Esophagus (tissue), 2 donors: ENCODE measurements around the gene WNT4. TPM values are rescaled to one million over a fixed set of nuclear protein-coding genes. Genes with fewer than 3 reads are reported as not detected.

Experiments
- H3K27ac ChIP-seq, 2 donors: one replicate each; pipeline ENCODE4 v1.5.1; 2013; ENCODE audit warnings: low read depth in 2 of 2, mild to moderate bottlenecking in 2 of 2, inconsistent platforms in 1 of 2, low read length in 1 of 2, moderate library complexity in 1 of 2
- H3K27me3 ChIP-seq, 2 donors: one replicate each; pipeline ENCODE4 v1.6.1; 2013; ENCODE audit warnings: low read length in 2 of 2, control low read depth in 1 of 2, mild to moderate bottlenecking in 1 of 2; ENCODE audit not compliant: insufficient read depth in 2 of 2, control insufficient read depth in 1 of 2
- H3K36me3 ChIP-seq, 2 donors: one replicate each; pipeline ENCODE4 v1.6.1; 2013; ENCODE audit warnings: low read length in 1 of 2; ENCODE audit not compliant: control insufficient read depth in 2 of 2, insufficient read depth in 2 of 2
- H3K4me1 ChIP-seq, 2 donors: one replicate each; pipeline ENCODE4 v1.6.1; 2013; ENCODE audit warnings: low read length in 1 of 2; ENCODE audit not compliant: control insufficient read depth in 2 of 2, insufficient read depth in 2 of 2
- H3K4me3 ChIP-seq, 2 donors: one replicate each; pipeline ENCODE4 v1.5.1; 2013; ENCODE audit warnings: low read length in 2 of 2, mild to moderate bottlenecking in 2 of 2, low read depth in 1 of 2, moderate library complexity in 1 of 2
- H3K9me3 ChIP-seq, 2 donors: one replicate each; pipeline ENCODE4 v1.6.1; 2013; ENCODE audit warnings: mild to moderate bottlenecking in 2 of 2, low read depth in 1 of 2, low read length in 1 of 2, moderate library complexity in 1 of 2; ENCODE audit not compliant: control insufficient read depth in 2 of 2, insufficient read depth in 1 of 2
- WGBS, 2 donors: extraction: QIAGEN DNeasy Blood & Tissue Kit; methylation state at CpG; one replicate each; pipeline ENCODE4 v1.1.7; 2013; 5-methylcytosine and 5-hydroxymethylcytosine counted together
- polyA plus RNA-seq, 2 donors: library from polyadenylated mRNA; stranded (reverse); fragments of 200-250 nt; gene quantifications; one replicate each; pipeline ENCODE4 v1.2.3, GENCODE V29; 2013
- donor health status: healthy with polysubstance abuse.
- donor health status: Bipolar disorder and iron deficiency.

WNT4 gene
- polyA plus RNA-seq: 10 to 100 TPM in 1 of 2 donors, 1 to 10 TPM in 1; 9.4 to 15.6 TPM

DNA sequence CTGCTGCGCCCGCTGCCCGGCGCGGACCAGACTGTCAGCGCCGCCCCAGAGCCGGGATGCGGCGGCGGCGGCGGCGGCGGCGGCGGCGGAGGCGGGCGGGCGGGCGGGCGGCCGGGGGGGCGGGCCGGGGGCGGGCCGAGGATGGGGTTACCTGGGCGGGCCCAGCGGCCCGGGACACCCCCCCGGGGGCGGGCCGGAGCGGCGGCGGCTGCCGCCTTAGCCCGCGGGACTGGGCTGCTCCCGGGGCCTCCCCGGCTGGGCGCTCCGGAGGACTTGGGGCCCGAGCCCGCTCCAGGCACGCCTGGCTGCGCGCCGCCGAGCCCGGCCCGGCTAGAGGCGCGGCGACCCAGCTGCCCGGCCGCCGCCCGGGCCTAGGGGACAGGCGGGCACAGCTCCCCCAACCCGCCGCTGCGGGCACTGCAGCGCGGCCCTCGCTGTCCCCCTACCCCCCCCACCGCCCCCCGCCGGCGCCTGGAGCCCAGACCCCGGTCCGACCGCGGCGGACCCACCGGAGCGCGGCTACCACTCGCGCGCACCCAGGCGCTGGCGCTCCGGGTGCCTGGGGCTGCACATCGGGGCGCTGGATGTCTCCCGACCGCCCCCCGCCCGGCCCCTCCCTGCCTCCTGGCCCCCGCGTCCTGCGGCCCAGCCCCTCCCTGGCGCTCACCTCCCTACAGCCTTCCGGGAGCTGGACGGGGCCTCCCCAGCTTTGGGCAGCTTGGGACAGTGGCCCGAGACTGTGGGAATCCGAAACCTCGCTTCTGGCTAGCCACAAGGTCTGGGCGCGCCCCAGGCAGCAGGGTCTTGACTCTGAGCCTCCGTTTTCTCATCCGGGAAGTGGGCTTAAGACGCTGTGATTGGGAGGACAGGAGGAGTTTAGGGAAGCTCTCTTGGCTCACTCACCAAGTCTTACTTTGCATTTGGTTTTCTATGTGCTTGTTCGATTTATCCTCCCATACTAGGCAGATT, at the start of gene WNT4:
TSS of gene WNT4 (minus strand) at position 33 of the 969 bp plus-strand sequence. CDS start 175 bp downstream, outside the sequence.
- Histone ChIP-seq H3K36me3 (peaks cover 0 to 2% of the 10 kb centered on the region in 2 donors), H3K4me3 (peak within 1 kb of the TSS; percentile 53 to 69), H3K27ac (peak within 1 kb of the TSS; percentile 72 to 92), H3K9me3 (no peaks in the 10 kb centered on the region), H3K4me1 (peaks cover 5 to 29% of the 10 kb centered on the region in 2 donors), H3K27me3 (peaks cover 0 to 3% of the 10 kb centered on the region in 2 donors)
- 2 to 4% methylated on average over 49 to 106 of the region's 106 CpGs for WGBS, 2 donors

DNA sequence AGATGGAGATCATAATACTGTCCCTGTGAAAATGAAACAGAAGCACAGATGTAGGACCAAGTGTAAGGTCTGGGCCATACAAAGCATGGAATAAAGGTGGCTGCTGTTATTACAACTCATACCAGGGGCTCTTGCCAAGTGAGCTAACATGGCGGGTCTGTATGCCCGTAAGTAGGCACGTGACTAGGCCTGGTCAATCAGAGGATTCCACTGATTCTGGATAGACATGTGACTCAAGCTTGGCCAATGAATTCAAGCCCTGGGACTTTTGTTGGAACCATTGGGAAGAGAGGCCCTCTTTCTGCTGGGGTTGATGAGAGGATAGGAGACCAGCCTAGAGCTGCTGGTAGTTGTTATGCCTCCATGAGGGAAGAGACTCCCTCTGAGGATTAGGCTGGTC, 47.8 kb upstream of the WNT4 start:
- WGBS, 2 donors: 89 to 96% methylated on average over 3 of the region's 3 CpGs
- Histone ChIP-seq H3K4me3 (no peak overlapping the region), H3K4me1 (no peaks in the 10 kb centered on the region), H3K36me3 (no peaks in the 10 kb centered on the region), H3K9me3 (no peaks in the 10 kb centered on the region), H3K27me3 (no peaks in the 10 kb centered on the region), H3K27ac (no peak overlapping the region)

DNA sequence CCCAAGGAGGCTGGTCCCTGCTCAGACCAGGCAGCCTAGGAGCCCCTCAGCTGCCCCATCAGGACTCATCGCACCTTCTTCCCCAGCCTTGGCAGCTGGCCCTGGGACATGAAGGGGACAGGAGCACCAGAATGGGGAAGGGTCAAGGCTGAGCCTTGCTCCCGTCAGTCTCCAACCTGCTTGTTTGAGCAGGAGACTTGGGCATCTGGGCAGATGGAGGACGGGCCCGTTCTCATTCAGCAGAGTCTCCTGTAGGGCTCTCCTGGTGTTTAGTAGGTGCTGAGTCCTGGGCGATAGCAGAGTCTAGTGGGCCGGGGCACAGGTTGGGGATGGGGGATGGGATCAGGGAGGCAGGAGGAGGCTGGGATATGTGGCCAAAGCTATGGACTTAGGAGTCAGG, 47.4 kb upstream of the WNT4 start:
- Histone ChIP-seq H3K9me3 (no peaks in the 10 kb centered on the region), H3K27me3 (no peaks in the 10 kb centered on the region)
- WGBS, 2 donors: 96% methylated on average over 6 of the region's 6 CpGs

DNA sequence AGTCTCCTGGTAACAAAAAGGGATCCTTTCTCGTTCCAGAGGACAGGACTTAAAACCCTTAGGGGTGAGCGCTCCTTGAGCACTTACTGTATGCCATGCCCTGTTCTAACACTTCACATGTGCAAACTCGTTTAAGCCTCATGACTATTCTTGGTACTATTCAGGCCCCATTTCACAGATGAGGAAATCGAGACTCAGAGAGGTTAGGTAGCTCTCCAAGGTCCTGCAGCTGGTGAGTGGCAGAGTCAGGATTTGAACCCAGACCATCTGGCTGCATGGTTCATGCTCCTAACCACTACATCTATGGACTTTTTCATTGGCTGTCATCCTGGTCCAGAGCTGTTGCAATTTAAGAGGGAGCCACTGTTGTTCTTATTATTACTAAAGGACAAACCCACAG, 46.7 kb upstream of the WNT4 start:
- peaks cover 0 to 3% of the 10 kb centered on the region in 2 donors for H3K4me1 ChIP-seq
- H3K4me3 ChIP-seq: no peak overlapping the region
- no peaks in the 10 kb centered on the region for H3K9me3 ChIP-seq
- 83 to 84% methylated on average over 4 of the region's 4 CpGs for WGBS, 2 donors
- no peaks in the 10 kb centered on the region for H3K27me3 ChIP-seq
- no peak overlapping the region for H3K27ac ChIP-seq
- no peaks in the 10 kb centered on the region for H3K36me3 ChIP-seq

More for the DNA sequence above, 47.4 kb upstream of the WNT4 start:
- H3K4me3 ChIP-seq: no peak overlapping the region
- no peak overlapping the region for H3K27ac ChIP-seq
- no peaks in the 10 kb centered on the region for H3K4me1 ChIP-seq
- no peaks in the 10 kb centered on the region for H3K36me3 ChIP-seq

DNA sequence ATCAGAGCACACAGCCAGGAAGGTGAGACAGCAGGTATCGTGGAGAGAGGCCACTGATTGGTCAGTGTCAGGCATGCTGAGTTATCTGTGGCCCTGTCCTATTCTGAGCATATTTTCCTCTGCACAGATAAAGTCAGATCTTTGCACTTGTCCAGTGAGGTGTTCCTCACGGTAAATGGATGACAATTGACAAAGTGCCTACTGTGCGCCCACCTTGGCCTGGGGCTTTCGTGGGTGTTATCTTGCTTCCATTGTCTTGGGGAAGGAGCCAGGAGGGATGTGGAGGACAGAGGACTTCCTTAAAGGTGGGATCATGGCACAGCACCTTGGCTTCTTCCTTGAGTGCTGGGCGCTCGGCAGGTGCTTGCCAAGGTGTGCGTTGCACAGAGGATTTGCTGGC, 46.0 kb upstream of the WNT4 start:
- H3K27me3 ChIP-seq: no peaks in the 10 kb centered on the region
- WGBS, 2 donors: 81 to 84% methylated on average over 7 of the region's 7 CpGs
- H3K9me3 ChIP-seq: no peaks in the 10 kb centered on the region
- no peaks in the 10 kb centered on the region for H3K36me3 ChIP-seq
- no peak overlapping the region for H3K27ac ChIP-seq
- no peak overlapping the region for H3K4me3 ChIP-seq
- H3K4me1 ChIP-seq: peaks cover 0 to 3% of the 10 kb centered on the region in 2 donors

- no peaks in the 10 kb centered on the region for H3K36me3 ChIP-seq
- H3K27me3 ChIP-seq: no peaks in the 10 kb centered on the region
- H3K27ac ChIP-seq: no peak overlapping the region
- no peak overlapping the region for H3K4me3 ChIP-seq
- no peaks in the 10 kb centered on the region for H3K9me3 ChIP-seq
- 91 to 92% methylated on average over 3 of the region's 3 CpGs for WGBS, 2 donors
- peaks cover 0 to 3% of the 10 kb centered on the region in 2 donors for H3K4me1 ChIP-seq
Measured at GRCh38 chr1:22188436-22188835, 45.5 kb upstream of the WNT4 start.

DNA sequence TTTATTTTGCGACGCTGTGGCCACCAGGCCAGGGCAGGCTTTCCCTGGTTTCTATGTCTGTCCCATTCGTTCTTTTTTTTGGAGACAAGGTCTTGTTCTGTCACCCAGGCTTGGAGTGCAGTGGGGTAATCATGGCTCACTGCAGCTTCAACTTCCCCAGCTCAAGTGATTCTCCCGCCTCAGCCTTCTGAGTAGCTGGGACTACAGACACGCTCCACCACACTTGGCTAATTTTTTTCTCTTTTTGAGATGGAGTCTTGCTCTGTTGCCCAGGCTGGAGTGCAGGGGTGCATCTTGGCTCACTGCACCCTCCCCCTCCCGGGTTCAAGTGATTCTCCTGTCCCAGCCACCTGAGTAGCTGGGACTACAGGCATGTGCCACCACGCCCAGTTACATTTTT, 43.4 kb upstream of the WNT4 start:
- Histone ChIP-seq H3K27me3 (no peaks in the 10 kb centered on the region), H3K4me1 (peaks cover 0 to 3% of the 10 kb centered on the region in 2 donors), H3K9me3 (no peaks in the 10 kb centered on the region), H3K4me3 (no peak overlapping the region), H3K36me3 (no peaks in the 10 kb centered on the region), H3K27ac (no peak overlapping the region)
- WGBS, 2 donors: 81 to 88% methylated on average over 7 of the region's 7 CpGs

DNA sequence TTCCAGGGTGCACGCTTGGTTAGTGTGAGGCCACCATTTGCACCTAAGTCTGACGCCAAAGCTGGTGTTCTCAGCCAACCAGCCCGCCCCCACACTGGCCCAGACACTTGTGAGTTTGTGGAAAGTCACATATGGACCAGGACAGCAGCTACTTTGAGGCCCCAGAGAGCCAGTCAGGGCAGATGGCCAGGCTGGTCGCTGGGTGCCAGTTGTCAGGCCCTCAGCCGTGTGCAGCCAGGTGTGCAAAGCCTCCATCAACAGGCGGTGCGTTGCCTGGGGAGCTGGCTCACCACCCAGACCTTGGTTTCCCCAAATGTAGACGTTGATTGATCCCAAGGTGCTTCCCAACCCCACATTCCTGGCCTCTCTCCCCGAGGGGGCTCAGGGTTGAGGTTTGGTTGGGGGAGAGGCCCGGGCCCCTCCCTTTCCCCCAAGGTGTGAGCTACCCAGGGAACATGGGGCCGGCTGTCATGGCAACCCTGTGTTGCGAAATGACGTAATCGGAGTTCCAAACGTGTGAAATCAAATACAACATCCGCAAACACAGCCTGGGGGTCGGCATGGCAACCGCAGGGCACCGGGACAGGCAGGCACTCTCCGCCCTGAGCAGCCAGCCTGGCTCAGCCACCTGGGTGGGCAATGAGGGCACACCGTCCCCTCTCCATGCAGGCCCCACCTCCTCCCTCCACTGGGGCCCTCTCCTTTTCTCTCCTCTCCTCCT, 42.2 kb upstream of the WNT4 start:
- WGBS, 2 donors: 36 to 46% methylated on average over 21 of the region's 21 CpGs
- H3K27me3 ChIP-seq: no peaks in the 10 kb centered on the region

GRCh38 chr1:22184454-22184853, 41.6 kb upstream of the WNT4 start:
- H3K4me1 ChIP-seq: peaks cover 0 to 3% of the 10 kb centered on the region in 2 donors
- 83 to 94% methylated on average over 1 of the region's 1 CpG for WGBS, 2 donors
- H3K27me3 ChIP-seq: no peaks in the 10 kb centered on the region

More for the DNA sequence above, 42.2 kb upstream of the WNT4 start:
- no peaks in the 10 kb centered on the region for H3K9me3 ChIP-seq
- peaks cover 0 to 3% of the 10 kb centered on the region in 2 donors for H3K4me1 ChIP-seq
- no peak overlapping the region for H3K27ac ChIP-seq
- no peak overlapping the region for H3K4me3 ChIP-seq
- H3K36me3 ChIP-seq: no peaks in the 10 kb centered on the region

More at GRCh38 chr1:22184454-22184853, 41.6 kb upstream of the WNT4 start:
- H3K9me3 ChIP-seq: no peaks in the 10 kb centered on the region
- H3K36me3 ChIP-seq: no peaks in the 10 kb centered on the region
- H3K4me3 ChIP-seq: no peak overlapping the region
- no peak overlapping the region for H3K27ac ChIP-seq
